Karpas-422 (cell line): Measurements from ENCODE around the gene KCNK7. TPM values are rescaled to one million over a fixed set of nuclear protein-coding genes. Genes with fewer than 3 reads are reported as not detected.

Experiments used
- DNase-seq: peaks from one replicate; pipeline ENCODE4 v3.0.0-alpha.2; 2015
- H2AFZ ChIP-seq: fragments of 200-600 bp; sonication (generic); 2 replicates; pipeline ENCODE4 v1.6.1; 2014; ENCODE audit warnings: antibody characterized with exemption, low read length, mixed read lengths
- H3K27ac ChIP-seq: fragments of 200-600 bp; sonication (generic); 2 replicates; pipeline ENCODE4 v1.5.1; 2014; ENCODE audit warnings: mild to moderate bottlenecking, low read length, moderate library complexity
- H3K27me3 ChIP-seq: fragments of 200-600 bp; sonication (generic); 2 replicates; pipeline ENCODE4 v1.6.1; 2014; ENCODE audit warnings: low read length, mixed read lengths
- H3K36me3 ChIP-seq: fragments of 200-600 bp; sonication (generic); 2 replicates; pipeline ENCODE4 v1.6.1; 2014; ENCODE audit warnings: low read length, mixed read lengths; ENCODE audit not compliant: insufficient read depth
- H3K4me1 ChIP-seq: fragments of 200-600 bp; sonication (generic); 2 replicates; pipeline ENCODE4 v1.6.1; 2014; ENCODE audit warnings: mild to moderate bottlenecking, low read length, mixed read lengths
- H3K4me2 ChIP-seq: fragments of 200-600 bp; sonication (generic); 2 replicates; pipeline ENCODE4 v1.6.1; 2014; ENCODE audit warnings: low read length, low read depth, mild to moderate bottlenecking; ENCODE audit not compliant: poor library complexity, severe bottlenecking
- H3K4me3 ChIP-seq: fragments of 200-600 bp; sonication (generic); 2 replicates; pipeline ENCODE4 v1.5.1; 2014; ENCODE audit warnings: mild to moderate bottlenecking, antibody characterized with exemption, low read length, mixed read lengths
- H3K79me2 ChIP-seq: fragments of 200-600 bp; sonication (generic); 2 replicates; pipeline ENCODE4 v1.6.1; 2014; ENCODE audit warnings: mild to moderate bottlenecking, low read length, mixed read lengths
- H3K9ac ChIP-seq: fragments of 200-600 bp; sonication (generic); 2 replicates; pipeline ENCODE4 v1.6.0; 2014; ENCODE audit warnings: low read length
- H3K9me2 ChIP-seq: fragments of 200-600 bp; sonication (generic), shearing (Covaris generic); replicated peaks from 2 replicates; pipeline ENCODE4 v1.6.0; 2014; ENCODE audit warnings: mild to moderate bottlenecking, low read length, moderate library complexity; ENCODE audit not compliant: insufficient read depth
- H3K9me3 ChIP-seq: fragments of 300-700, 200-600 bp; sonication (generic); 2 replicates; pipeline ENCODE4 v1.6.1; 2014; ENCODE audit warnings: low read length, mixed read lengths
- H4K20me1 ChIP-seq: fragments of 200-600 bp; sonication (generic); 2 replicates; pipeline ENCODE4 v1.6.1; 2014; ENCODE audit warnings: mild to moderate bottlenecking, antibody characterized with exemption, low read length, low read depth; ENCODE audit not compliant: insufficient read depth
- total RNA-seq: library from RNA; depleted of rRNA; stranded (reverse); fragments of >200 nt; shearing (Covaris generic); gene quantifications from 2 replicates; pipeline ENCODE4 v1.2.3, GENCODE V29; 2014; ENCODE audit warnings: low replicate concordance

Gene KCNK7
- total RNA-seq, 1 experiment from 2014 or later, result 0.48 TPM

- Histone ChIP-seq H3K27ac (no peak overlapping the region), H3K4me2 (no peak overlapping the region), H3K4me1 (peaks cover 34% of the 10 kb centered on the region), H3K9me3 (no peaks in the 10 kb centered on the region), H3K36me3 (no peaks in the 10 kb centered on the region), H3K79me2 (no peaks in the 10 kb centered on the region), H3K4me3 (no peak overlapping the region), H3K9me2 (no peaks in the 10 kb centered on the region), H3K9ac (no peak overlapping the region), H4K20me1 (no peaks in the 10 kb centered on the region), H3K27me3 (no peaks in the 10 kb centered on the region), H2AFZ (no peak overlapping the region)
- DNase-seq, result no peak
Measured at GRCh38 chr11:65562020-65562419, 33.6 kb downstream of the KCNK7 start.

DNA sequence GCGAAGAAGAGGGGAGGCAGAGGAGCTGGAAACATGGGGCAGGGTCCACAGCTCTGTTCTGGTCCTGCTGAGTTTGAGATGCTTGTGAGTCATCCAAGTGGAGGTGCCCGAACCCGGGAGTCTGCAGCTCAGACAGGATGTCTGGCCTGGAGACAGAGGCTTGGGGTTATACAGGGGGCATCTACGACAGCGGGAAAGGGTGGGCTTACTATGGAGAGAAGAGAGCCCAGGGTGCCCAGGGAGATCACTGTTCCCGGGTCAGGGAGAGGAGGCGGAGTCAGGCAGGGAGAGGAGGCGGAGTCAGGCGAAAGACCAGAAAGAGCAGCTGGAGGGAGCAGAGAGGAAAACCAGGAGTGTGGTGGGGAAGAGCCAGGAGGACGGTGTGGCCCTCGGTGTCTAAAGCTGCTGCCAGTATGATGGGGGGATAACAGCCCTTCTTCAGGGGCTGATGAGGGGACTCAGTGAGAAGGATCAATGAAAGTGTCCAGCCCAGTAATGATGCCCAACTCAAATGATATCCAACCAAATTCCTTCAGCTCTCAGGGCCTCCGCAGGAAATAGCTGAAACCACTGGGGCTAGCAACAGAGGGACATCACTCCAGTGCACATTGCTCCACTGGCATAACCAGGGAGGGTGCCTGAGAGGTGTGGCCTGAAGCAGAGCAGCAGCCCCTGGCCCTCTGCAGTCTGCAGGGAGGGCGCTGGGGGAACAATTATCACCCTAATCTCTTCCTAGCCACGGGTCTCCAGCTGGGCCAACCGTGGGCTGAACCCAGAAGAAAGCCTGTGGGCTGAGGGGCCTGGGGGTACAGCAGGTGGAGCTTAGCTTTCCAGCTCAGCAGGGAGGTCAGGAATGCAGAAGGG lies 34.8 kb downstream of the KCNK7 start:
- no peak overlapping the region for H3K4me3 ChIP-seq
- H3K36me3 ChIP-seq, result no peaks in the 10 kb centered on the region
- no peak for DNase-seq
- no peaks in the 10 kb centered on the region for H3K9me3 ChIP-seq
- no peaks in the 10 kb centered on the region for H3K79me2 ChIP-seq
- H2AFZ ChIP-seq, result no peak overlapping the region
- H3K4me2 ChIP-seq, result no peak overlapping the region
- H3K9ac ChIP-seq, result peak overlapping the region; percentile 17; the same call in 1 of the 2 replicates
- H4K20me1 ChIP-seq, result no peaks in the 10 kb centered on the region
- H3K4me1 ChIP-seq, result peaks cover 22% of the 10 kb centered on the region
- no peaks in the 10 kb centered on the region for H3K27me3 ChIP-seq
- no peaks in the 10 kb centered on the region for H3K9me2 ChIP-seq
- no peak overlapping the region for H3K27ac ChIP-seq

DNA sequence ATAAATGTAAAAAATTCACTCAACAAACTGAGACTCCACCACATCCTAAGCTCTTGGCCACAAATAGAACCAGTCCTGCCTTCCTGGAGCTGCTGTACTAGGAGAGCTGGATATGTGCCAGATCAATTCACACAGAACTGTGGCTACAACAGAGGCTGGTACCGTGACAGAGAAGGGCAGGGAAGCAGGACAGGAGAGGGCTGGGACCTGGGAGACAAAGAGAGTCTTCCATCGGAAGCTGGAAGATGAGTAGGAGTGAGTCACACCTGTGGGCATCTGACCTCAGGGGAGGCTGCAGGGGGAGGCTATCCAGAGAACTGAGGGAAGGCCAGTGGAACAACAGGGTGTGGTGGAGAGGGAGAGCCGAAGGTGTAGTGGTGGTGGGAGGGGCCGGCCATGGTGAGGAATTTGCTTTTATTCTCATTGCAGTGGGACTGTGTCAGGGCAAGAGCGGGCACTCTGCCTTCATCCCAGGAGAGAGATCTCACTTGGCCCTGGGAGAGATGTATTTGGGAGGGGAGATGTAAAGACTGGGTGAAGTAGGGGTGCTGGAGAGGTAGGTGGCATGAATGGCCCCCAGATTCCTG lies 35.6 kb downstream of the KCNK7 start:
- Histone ChIP-seq H2AFZ (no peak overlapping the region), H3K9ac (no peak overlapping the region), H3K27ac (no peak overlapping the region), H3K4me2 (no peak overlapping the region), H3K9me2 (no peaks in the 10 kb centered on the region), H3K4me3 (no peak overlapping the region), H3K36me3 (no peaks in the 10 kb centered on the region), H4K20me1 (no peaks in the 10 kb centered on the region), H3K27me3 (no peaks in the 10 kb centered on the region), H3K9me3 (no peaks in the 10 kb centered on the region), H3K4me1 (peaks cover 19% of the 10 kb centered on the region), H3K79me2 (no peaks in the 10 kb centered on the region)
- no peak for DNase-seq

DNA sequence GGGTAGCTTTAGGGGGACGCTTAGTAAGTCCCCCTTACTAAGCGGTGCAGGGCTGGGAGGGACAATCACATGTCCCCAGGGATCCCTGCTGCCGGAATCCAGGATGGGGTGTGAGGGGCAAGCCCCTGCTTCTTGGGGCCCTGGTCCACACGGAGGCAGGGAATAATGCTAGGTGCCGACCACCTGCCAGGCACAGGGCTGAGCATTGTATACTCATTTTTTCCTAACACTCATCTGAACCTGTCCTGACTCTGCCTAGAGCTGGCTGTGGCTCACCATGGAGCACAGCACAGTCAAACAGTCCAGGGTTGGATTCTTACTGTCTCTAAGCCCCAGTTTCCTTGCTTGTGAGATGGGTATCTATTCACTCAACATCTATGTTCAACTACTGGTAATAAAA lies 36.1 kb downstream of the KCNK7 start:
- Histone ChIP-seq H3K9ac (no peak overlapping the region), H3K9me3 (no peaks in the 10 kb centered on the region), H3K36me3 (no peaks in the 10 kb centered on the region), H3K4me2 (no peak overlapping the region), H3K27ac (no peak overlapping the region), H3K9me2 (no peaks in the 10 kb centered on the region), H3K4me3 (no peak overlapping the region), H2AFZ (no peak overlapping the region), H3K79me2 (no peaks in the 10 kb centered on the region), H3K4me1 (peaks cover 19% of the 10 kb centered on the region), H3K27me3 (no peaks in the 10 kb centered on the region), H4K20me1 (no peaks in the 10 kb centered on the region)
- DNase-seq, result no peak

DNA sequence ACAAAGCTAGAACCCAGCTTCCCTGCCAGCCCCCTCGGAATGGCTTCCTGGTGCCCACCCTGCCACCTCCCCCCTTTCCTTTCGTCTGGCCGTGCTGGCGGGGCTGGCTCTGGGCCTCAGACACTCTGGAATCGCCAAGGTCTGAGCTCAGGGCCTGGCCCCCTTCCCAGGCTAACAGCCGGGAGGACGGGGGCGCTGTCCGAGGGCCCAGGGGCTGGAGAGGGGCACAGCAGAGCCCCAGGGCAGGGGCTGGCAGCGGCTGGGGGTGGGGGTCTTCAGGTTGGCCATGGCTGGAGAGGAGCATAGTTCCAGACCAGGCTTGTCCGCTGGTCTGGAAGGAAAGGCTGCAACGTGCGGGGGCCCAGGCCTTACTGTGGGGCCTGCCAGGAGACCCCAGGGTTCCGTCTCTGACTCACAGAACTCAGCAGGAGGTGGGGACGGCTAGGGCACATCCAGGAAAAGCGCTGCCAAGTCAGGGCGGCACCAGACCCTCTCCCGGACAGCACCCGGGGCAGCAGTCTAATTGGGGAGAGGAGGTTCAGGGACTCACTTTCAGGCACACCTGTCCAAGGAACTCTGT lies 36.6 kb downstream of the KCNK7 start:
- Histone ChIP-seq H2AFZ (no peak overlapping the region), H3K27ac (no peak overlapping the region), H3K4me3 (no peak overlapping the region)

DNA sequence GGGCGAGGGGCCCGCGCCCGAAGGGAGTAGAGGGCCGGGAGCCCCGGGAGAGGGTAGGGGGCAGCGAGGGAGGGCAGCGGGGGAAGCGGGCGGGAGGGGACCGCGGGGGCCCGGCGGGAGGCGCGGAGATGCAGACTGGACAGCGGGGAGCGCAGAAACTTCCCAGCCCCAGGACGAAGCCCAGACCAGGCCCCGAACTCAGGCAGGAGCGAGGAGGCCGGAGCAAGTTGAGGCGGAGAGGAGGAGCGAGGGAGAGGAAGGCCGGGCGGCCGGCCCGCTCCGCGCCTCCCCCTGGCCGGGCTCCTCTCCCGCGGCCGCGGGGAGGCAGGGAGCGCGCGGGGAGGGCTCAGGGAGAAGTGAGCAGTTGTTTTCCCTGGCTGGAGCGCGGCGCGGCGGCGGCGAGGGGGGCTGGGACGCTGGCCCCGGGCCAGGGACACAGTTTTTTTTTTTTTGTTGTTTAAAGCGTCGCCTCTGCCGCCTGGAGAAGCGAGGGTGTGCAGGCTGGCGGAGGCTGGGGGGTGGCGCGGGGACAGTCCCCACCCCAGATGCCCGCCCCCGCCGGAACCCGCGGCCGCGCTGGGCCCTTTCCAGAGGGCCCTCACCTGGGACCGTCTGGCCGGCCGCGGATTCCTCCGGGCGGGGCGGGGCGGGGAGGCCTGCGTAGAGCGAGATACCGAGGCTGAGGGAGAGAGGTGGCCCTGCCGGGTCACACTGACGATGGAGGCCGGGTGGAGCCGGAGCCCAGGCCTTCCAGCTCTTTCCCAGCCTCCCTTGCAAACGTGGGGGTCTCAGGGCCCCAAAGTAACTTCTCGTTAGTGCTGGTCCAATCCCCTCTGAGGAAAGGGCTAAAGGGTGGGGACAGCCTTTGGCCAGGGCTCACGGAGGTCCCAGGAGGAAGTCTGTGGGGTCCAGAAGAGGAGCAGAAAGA lies 37.3 kb downstream of the KCNK7 start, which contains the start of gene LTBP3:
TSS of gene LTBP3 (minus strand) at position 358 of the 928 bp plus-strand sequence. CDS start 400 bp downstream, outside the sequence.
- Histone ChIP-seq H3K27me3 (no peaks in the 10 kb centered on the region), H3K27ac (no peak within 1 kb of the TSS), H3K79me2 (no peaks in the 10 kb centered on the region), H3K9me3 (no peaks in the 10 kb centered on the region), H2AFZ (no peak within 1 kb of the TSS), H3K9ac (peak within 1 kb of the TSS; percentile 47), H3K4me1 (peaks cover 19% of the 10 kb centered on the region), H3K9me2 (no peaks in the 10 kb centered on the region), H4K20me1 (no peaks in the 10 kb centered on the region), H3K36me3 (no peaks in the 10 kb centered on the region), H3K4me2 (peak within 1 kb of the TSS; percentile 55), H3K4me3 (peak within 1 kb of the TSS; percentile 43; the same call in 1 of the 2 replicates)
- peak; percentile 56 for DNase-seq

More for the DNA sequence above, 36.6 kb downstream of the KCNK7 start:
- no peaks in the 10 kb centered on the region for H3K27me3 ChIP-seq
- no peaks in the 10 kb centered on the region for H3K9me3 ChIP-seq
- no peaks in the 10 kb centered on the region for H3K9me2 ChIP-seq
- peaks cover 19% of the 10 kb centered on the region for H3K4me1 ChIP-seq
- H3K36me3 ChIP-seq, result no peaks in the 10 kb centered on the region
- H3K79me2 ChIP-seq, result no peaks in the 10 kb centered on the region
- DNase-seq, result no peak
- no peak overlapping the region for H3K4me2 ChIP-seq
- H3K9ac ChIP-seq, result no peak overlapping the region
- H4K20me1 ChIP-seq, result no peaks in the 10 kb centered on the region

DNA sequence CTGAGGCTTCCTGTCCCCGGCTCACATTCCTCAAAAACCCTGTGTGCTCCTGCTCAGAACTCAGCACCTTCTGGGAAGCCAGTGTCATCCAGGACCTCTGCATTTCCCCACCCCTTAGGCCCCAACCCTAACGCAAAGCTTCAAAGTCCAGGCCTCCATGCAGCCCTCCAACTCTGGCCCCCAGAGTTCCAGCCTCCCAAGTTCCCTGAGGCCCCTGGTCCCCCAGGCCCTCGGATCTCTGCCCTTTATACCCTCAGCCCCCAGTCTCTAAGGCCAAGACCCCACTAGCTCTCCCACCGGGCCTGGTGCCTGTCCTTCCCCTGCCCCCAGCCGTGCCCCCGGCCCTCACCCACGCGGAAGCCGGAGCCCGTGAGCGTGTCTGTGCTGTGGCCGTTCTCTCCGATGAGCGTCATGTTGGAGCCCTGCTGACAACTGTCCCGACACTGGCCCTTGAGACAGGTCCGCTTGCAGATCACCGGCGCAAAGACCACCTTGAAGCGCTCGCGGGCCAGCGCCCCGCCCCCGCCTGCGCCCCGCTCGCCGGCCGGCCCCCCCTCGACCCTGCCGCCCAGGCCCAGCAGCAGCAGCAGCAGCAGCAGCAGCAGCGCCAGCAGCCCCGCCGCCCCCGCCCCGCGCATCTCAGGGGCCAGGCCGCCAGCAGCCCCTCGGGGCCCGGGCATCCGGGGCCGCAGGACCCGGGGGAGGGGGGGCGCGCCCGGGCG lies 38.2 kb downstream of the KCNK7 start:
- Histone ChIP-seq H3K9me3 (no peaks in the 10 kb centered on the region), H4K20me1 (no peaks in the 10 kb centered on the region), H3K27ac (no peak overlapping the region), H2AFZ (no peak overlapping the region), H3K9me2 (no peaks in the 10 kb centered on the region), H3K4me2 (no peak overlapping the region), H3K4me1 (peaks cover 19% of the 10 kb centered on the region), H3K27me3 (no peaks in the 10 kb centered on the region), H3K36me3 (no peaks in the 10 kb centered on the region), H3K9ac (no peak overlapping the region), H3K4me3 (no peak overlapping the region), H3K79me2 (no peaks in the 10 kb centered on the region)
- no peak for DNase-seq
